NCI-H82 (cell line): ENCODE data around the gene ASCC1.
"Not testable (repeated sequence)": the region's sequence is repeated elsewhere in the genome, so short reads cannot be mapped to it uniquely, and the experiment has no call there.

Source experiments
- DNase-seq: peaks from one replicate; lab custom pipeline; 2025; lab: John Stamatoyannopoulos, UW

ASCC1 gene

DNA sequence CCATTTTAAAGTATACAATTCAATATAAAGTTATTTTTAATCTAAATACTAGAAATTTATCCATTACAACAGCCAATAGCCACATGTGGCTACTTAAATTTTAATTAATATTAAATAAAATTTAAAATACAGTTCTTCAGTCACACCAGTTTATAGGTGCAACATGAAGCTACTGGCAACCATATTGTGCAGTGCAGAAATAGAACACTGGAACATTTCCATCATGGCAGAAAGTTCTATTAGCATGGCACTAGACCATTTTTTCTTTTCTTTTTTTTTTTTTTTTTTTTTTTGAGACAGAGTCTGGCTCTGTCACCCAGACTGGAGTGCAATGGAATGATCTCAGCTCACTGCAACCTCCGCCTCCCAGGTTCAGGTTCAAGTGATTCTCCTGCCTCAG, 5.2 kb upstream of the ASCC1 start:
- DNase-seq: no peak

DNA sequence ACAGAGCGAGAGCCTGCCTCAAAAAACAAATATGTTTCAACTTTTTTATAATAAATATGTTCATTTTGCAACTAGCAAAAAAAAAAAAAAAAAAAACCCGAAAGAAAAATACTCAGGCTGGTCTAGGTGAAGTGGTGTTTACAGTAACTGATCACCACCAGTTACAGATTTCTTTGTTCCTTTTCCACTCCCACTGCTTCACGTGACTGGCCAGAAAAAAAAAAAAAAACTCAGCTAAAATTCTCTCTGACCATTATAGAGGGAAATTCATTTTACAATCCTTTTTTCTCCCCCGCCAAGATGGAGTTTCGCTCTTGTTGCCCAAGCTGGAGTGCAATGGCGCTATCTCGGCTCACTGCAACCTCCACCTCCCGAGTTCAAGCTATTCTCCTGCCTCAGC, 4.6 kb upstream of the ASCC1 start:
- DNase-seq: no peak

DNA sequence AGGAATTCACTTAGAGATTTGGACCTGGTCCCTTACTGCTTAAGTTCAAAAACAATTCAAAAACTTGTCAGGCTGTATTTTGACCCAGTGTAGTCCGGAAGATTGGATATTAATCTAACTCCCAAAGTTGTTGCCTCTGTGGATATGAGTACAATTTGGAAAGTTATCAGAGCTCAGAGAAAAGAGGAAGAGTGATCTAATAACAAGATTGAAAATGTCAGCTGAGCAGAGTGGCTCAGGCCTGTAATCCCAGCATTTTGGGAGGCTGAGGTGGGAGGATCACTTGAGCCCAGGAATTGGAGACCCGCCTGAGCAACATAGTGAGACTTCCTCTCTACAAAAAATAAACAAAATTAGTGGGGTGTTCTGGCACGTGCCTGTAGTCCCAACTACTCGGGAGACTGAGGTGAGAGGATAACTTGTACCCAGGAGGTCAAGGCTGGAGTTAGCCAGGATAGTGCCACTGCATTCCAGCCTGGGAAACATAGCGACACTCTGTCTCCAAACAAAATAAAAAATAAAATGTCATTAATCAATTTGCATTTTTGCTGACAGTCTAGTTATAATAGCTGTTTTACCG, 3.2 kb upstream of the ASCC1 start:
- DNase-seq: no peak

DNA sequence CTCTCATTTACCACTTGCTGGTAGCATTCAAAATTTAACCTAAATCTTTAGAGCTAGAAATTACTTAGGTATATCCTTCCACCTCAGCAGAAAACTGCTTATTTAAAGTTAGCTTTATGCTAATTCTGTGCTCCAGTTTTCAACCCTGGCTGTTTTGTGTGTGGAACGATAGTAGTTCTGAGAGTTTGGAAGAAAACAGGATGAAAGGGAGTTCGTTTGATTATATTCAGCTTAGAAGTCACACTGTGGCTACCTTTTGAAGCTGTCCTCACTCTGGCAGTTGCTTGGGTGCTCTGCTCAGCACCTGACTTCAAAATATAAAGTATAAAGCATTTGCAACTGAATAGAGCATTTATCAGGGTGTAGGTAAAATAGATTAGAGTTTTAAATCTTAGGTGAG, 2.6 kb upstream of the ASCC1 start:
- no peak for DNase-seq

DNA sequence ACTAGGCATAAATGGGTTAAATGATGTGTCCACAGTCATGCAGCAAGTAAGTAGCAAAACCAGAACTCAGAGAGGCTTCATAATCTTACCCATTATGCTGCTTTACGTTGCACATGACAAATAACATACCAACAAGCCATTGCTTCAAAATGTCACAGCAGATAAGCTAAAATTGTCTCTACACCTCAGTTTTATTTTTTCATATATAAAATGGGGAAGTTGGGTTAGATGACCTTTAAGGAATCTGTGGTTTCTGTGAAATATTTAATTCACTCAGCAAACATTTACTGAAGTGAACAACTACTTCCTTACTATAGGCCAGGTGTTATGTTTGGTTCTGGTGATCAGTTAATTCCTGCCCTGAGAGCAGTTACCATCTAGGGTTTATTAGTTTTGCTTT, 2.2 kb upstream of the ASCC1 start:
- DNase-seq: no peak

DNA sequence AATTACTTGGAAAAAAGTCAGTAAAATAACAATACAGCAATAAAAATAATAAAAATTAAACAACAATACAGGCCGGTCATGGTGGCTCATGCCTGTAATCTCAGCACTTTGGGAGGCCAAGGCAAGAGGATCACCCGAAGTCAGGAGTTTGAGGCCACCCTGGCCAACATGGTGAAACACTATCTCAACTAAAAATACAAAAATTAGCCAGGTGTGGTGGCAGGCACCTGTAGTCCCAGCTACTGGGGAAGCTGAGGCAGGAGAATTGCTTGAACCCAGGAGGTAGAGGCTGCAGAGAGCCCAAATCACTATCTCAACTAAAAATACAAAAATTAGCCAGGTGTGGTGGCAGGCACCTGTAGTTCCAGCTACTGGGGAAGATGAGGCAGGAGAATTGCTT, 4.2 kb downstream of the ASCC1 start:
- not testable (repeated sequence) for DNase-seq

DNA sequence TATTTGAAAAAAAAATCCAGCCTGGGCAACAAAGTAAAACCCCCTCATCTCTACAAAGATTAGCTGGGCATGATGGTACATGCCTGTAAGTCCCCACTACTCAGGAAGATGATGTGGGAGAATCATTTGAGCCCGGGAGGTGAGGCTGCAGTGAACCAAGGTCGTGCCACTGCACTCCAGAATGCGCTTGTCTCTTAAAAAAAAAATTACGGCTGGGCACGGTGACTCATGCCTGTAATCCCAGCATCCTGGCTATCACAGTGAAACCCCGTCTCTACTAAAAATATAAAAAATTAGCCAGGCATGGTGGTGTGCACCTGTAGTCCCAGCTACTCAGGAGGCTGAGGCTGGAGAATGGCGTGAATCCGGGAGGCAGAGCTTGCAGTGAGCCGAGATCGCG, 4.7 kb downstream of the ASCC1 start:
- DNase-seq: not testable (repeated sequence)

DNA sequence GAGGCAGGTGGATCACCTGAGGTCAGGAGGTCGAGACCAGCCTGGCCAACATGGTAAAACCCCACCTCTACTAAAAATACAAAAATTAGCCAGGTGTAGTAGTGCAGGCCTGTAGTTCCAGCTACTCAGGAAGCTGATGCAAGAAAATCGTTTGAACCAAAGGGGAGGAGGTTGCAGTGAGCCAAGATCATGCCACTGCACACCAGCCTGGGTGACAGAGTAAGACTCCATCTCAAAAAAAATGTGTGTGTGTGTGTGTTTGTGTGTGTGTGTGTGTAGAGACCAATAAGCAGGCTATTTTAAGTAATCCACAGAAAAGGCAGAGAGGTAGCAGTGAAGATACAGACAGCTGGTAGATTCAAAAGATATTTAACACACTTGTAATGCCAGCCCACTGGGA, 7.5 kb downstream of the ASCC1 start:
- not testable (repeated sequence) for DNase-seq

DNA sequence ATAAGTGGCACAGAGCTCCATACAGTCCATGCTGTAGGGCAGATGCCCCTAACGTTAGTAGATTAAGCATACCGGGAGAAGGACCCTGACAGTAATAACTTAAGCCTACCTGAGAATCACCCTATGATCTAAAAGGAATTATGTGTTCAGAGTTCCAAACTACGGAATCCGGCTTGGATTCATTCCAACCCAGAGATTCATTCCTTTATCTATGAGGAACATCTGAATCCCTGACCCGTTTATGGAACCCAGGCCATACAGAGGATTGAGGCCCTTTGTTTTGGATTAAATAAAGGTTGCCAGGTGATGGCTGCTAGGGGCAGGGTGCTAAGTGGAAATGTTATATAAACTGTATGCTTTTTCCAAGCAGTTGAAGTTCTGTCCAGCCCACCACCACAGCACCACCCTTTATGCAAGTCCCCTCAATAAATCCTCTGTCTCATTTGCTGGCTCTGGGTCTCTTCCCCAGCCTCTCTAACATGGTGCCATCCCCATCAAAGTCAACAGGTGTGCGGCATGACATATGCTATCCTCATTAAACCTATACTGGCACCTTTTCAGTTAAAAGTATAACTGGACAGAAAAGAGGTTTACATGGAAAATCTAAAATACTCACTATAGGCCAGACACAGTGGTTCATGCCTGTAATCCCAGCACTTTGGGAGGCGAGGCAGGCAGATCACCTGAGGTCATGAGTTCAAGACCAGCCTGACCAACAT, 9.4 kb downstream of the ASCC1 start:
- DNase-seq: peak; percentile 54

DNA sequence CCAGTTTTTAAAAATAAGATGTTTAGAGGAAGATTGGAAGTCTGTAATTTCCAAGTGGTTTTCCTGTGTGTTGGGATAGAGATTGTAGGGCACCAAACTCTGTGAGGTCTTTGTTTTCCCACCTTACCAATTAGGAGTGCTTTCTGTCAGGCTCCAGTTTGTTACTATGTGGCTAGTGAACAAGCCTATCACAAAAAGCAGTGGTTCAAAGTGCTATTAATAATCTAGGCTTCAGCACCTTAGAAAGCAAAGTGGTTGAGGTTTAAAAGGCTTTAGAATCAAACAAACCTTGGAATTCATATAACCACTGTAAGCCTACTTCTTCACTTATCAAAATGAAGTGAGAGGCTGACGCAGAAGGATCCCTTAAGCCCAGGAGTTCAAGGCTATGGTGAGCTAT, 11.4 kb downstream of the ASCC1 start:
- DNase-seq: no peak

DNA sequence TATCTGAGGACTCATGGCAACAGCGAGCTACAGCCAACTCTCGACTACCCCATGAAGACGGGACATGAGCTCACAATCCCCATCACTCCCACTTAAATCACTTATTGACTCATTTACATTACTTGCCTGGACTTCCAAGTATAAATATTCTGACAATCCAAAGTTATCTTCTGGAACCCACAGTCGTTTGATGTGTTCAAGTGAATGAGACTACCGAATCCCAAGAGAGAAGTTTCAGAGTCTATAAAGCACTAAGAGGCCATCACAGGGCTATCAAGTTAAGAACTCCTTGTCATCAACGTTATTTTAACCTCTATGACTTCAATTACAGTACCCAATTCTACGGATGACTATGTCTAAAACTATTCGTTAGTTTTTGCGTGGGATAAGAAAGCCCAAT, 11.8 kb downstream of the ASCC1 start:
- DNase-seq: no peak

DNA sequence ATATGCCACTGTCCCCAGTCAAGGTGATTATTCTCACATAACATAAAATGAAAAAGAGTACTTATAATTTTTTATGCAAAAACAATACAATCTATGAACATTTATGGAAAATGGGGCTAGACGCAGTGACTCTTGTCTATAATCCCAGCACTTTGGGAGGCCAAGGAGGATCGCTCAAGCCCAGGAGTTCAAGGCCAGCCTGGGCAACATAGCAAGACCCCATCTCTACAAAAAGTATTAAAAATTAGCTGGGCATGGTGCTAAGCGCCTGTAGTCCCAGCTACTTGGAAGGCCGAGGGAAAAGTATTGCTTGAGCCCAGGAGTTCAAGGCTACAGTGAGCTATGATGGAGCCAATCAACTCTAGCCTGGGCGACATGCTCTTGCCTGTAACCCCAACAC, 14.8 kb downstream of the ASCC1 start:
- DNase-seq: no peak

DNA sequence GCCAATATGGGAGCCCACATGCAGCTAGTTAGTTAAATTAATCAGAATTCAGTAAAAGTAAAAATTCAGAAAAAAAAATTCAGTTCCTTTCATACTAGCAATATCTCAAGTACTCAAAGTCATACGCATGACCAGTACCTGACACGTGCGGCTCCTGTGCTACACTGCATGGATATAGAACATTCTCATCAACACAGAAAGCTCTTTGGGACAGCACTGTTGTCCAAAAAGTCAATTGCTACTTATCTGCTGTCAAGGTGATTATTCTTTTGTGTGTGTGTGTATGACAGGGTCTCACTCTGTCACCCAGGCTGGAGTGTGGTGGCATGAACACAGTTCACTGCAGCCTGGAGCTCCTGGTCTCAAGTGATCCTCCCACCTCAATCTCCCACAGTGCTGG, 15.2 kb downstream of the ASCC1 start:
- DNase-seq: no peak

DNA sequence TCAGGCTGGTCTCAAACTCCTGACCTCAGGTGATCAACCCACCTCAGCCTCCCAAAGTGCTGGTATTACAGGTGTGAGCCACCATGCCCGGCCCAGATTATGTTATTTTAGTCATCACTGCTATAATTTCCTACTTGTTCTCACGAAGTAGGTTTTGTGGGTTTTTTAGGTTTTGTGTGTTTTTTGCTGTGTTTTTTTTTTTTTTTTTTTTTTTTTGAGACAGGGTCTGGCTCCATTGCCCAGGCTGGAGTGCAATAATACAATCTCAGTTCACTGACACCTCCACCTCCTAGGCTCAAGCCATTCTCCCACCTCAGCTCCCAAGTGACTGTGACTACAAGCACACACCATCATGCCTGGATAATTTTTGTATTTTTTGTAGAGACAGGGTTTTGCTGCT, 21.1 kb downstream of the ASCC1 start:
- no peak for DNase-seq

DNA sequence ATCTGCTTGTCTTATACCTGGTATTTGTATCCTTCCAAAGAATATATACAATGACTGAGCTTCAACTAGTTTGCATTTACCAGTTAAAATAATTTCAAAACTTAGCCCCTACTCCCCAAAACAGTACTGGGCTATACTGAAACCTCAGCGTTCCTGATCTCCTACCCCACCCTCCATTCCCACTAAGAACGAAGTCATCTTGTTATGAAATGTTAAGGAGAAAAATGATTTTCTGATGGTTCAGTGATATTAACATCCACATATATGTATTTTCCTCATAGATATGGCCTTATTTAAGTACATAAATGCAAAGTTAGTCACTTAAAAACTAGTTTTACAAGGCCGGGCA, 29.1 kb downstream of the ASCC1 start:
- DNase-seq: no peak

DNA sequence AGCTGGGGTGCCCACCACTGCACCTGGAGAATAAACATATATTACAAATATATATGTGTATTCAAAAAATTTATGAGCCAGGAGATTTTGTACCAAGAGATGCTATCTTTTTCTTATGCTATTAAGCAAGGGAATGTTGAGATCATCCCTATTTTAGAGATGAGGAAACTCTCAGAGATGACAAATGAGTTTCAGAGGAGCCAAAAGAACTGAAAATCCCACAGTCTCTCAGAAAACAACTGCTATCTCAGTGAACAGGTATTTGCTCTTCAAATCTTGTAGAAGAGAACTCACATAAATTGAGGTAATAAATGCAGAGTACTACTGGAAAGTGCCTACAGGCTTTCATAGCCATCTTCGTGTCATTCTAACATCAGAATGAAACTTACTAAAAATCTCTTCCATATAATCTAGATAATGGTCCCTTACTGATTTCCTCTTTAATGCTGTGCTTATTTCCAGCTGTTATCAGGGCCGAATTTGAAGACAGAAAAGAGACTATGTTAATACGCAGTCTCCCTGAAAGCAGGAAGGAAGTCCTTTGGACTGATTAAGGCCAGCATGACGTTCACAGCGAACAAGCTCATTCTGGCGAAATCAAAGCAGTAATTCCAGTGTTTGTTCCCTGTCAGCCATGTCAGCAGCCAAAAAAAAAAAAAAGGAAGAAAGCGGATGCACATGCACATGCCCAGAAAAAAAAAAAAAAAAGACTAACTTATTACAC, 29.7 kb downstream of the ASCC1 start:
- no peak for DNase-seq

DNA sequence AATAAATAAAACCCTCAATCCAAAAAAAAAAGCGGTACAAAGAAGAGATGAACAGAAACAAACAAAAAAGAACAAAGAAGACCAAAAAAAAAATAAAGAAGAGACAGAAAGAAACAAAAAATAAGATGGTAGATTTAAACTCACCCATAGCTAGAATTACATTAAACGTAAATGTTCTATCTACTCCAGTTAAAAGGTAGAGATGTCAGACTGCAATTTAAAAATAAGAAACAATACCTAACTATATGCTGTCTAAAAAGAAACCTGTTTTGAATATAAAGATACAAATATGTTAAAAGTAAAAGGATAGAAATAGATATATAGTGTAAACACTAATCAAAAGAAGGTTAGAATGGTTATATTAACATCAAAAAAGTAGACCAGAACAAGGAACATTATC, 31.9 kb downstream of the ASCC1 start:
- DNase-seq: no peak

DNA sequence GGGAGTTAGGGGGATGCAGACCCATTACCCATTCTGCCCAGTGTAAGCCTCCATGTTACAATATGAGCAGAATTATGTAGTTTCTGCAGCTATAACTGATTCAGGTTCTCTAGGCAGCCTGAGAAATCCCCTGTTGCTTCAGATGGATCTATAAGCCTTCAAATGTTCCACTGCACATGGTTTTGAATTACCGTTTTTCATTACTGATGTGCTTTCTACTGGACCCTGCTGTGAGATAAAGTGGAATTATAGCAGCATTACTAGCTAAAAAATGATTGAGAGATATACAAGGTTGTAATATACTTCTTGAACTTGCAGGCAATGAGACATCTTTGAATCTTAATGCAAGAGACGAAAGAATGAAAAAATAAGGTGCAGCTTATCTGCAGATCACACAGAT, 38.6 kb downstream of the ASCC1 start:
- no peak for DNase-seq

DNA sequence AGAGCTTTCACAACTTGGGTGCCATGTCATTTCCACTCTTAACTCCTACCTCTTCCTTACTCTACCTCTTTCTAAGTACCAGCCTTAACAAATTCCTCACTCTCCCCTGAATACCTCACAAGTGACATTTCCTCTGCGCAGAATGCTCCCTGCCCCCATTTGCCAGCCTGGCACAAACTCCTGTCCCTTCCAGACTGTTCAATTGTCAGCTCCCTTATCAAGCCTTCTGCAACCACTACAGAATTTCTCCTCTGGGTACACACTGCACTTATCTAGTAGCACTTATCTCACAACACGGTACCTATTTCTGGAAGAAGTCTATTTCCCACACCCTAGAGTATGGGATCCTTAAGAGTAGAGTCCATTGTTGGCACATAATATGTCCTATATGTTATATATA, 39.4 kb downstream of the ASCC1 start:
- no peak for DNase-seq

DNA sequence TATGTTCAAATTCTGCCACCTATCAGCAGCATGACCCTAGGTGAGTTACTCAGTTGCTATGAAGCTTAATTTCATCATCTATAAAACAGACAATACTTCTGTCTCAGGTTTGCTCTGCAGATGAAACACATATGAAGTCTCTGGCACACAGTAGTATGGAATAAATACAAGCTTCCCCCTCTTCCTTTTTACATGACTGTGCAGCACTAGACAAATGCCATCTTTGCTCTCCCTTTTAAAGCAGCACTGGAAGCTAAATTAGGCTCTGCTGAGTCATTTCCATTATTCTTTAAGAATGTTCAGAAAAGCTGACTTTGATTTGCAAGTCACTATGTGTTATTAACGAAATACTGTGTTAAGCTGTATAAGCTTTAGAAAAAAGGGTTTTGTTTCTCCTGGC, 40.9 kb downstream of the ASCC1 start:
- DNase-seq: no peak

DNA sequence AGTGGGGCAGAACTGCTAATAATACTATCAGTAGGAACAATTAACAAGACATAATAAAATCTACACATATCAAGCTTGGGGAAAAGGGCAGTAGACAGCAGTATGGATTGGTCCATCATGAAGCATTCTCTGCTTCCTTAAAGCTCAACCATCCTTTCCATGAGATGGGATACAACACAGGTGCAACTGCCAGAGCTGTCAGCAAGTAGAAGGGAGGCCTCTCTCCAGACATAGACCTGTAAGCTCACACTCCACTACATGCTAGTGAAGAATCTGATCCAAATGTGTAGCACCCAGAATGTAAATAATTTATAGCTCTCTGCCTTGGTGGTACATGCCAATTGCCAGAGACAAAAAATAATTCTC, 41.8 kb downstream of the ASCC1 start:
- no peak for DNase-seq

DNA sequence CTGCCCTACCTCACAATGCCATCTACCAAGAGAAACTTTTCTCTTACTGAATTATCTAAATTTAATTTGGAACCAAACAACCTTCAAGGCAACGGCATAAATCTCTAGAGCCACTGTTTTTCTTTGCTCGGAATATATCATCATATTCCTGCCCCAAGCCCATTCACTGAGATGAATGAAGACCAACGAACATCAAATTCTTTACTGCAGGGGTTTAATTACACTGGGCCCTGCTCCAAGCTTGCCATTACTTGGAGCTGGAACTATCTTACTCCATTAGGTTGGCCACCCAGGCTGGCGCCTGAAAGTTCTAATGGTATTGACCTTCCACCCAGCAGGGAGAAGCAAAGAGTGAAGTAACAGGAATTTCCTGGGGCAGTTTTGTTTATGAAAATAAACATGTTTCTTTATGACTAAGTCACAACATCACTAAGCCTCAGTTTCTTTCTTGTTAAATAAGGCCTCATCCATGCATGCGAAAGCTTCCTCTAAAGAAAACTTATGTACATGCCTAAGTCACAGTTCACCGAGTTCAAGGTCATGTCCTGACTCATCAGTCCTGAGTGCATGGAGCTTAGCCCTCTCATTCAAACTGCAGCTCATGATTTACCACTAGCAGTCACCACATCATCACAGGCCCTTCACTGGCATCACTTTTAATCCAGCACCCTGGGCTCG, 42.3 kb downstream of the ASCC1 start:
- no peak for DNase-seq

DNA sequence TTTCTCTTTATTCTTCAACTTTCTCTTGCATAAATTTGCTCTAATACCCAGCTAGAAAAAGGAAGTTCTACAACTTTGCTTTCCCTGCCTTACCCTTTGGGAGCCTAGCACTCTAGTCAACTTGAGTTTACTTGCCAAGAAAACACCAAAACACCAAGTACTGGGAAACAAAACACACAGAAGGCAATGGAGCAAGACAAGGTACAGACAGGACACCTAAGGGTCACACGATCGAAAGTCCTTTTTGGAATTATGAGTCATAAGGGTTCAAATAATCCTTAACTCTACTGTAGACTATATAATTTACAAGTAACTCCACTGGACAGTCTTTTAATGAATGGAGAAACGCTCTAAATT, 42.8 kb downstream of the ASCC1 start:
- no peak for DNase-seq
